ENCODE data around the gene MRGPRX1.
"Not testable (repeated sequence)": the region's sequence is repeated elsewhere in the genome, so short reads cannot be mapped to it uniquely, and the experiment has no call there.

The MRGPRX1 gene

GRCh38 chr11:18939314-18939713 lies at the start of gene MRGPRX1:
TSS of gene MRGPRX1 (minus strand) at chr11:18939414. CDS start at chr11:18934784, 4,630 bp downstream.
- no peak for DNase-seq (ENCODE audit: low read depth in 2 of 2)

- DNase-seq (ENCODE audit: low read depth in 2 of 2) = no peak
Measured at GRCh38 chr11:18987454-18988231, 48.4 kb upstream of the MRGPRX1 start.

- no peak for DNase-seq (ENCODE audit: low read depth in 2 of 2)
Measured at GRCh38 chr11:18986744-18987143, 47.5 kb upstream of the MRGPRX1 start.

- no peak for DNase-seq (ENCODE audit: low read depth in 2 of 2)
Measured at GRCh38 chr11:18981897-18982296, 42.7 kb upstream of the MRGPRX1 start.

- DNase-seq (ENCODE audit: low read depth in 2 of 2) = no peak
Measured at GRCh38 chr11:18974192-18974591, 35.0 kb upstream of the MRGPRX1 start.

- DNase-seq (ENCODE audit: low read depth in 2 of 2) = no peak
Measured at GRCh38 chr11:18972336-18972735, 33.1 kb upstream of the MRGPRX1 start.

- DNase-seq (ENCODE audit: low read depth in 2 of 2) = no peak
Measured at GRCh38 chr11:18969720-18970119, 30.5 kb upstream of the MRGPRX1 start.

GRCh38 chr11:18958221-18958910 lies 19.2 kb upstream of the MRGPRX1 start:
- DNase-seq (ENCODE audit: low read depth in 2 of 2) = no peak

- no peak for DNase-seq (ENCODE audit: low read depth in 2 of 2)
Measured at GRCh38 chr11:18956630-18957029, 17.4 kb upstream of the MRGPRX1 start.

- DNase-seq (ENCODE audit: low read depth in 2 of 2) = no peak
Measured at GRCh38 chr11:18936002-18936673, 3.1 kb downstream of the MRGPRX1 start.

GRCh38 chr11:18934195-18934814 lies 4.9 kb downstream of the MRGPRX1 start:
- no peak for DNase-seq (ENCODE audit: low read depth in 2 of 2)

GRCh38 chr11:18927550-18928322 lies 11.5 kb downstream of the MRGPRX1 start:
- no peak for DNase-seq (ENCODE audit: low read depth in 2 of 2)

- DNase-seq (ENCODE audit: low read depth in 2 of 2) = not testable (repeated sequence)
Measured at GRCh38 chr11:18925426-18925825, 13.8 kb downstream of the MRGPRX1 start.

- no peak for DNase-seq (ENCODE audit: low read depth in 2 of 2)
Measured at GRCh38 chr11:18912883-18913282, 26.3 kb downstream of the MRGPRX1 start.

GRCh38 chr11:18907391-18907790 lies 31.8 kb downstream of the MRGPRX1 start:
- no peak for DNase-seq (ENCODE audit: low read depth in 2 of 2)

GRCh38 chr11:18900637-18901036 lies 38.6 kb downstream of the MRGPRX1 start:
- DNase-seq (ENCODE audit: low read depth in 2 of 2) = not testable (repeated sequence)

- not testable (repeated sequence) for DNase-seq (ENCODE audit: low read depth in 2 of 2)
Measured at GRCh38 chr11:18900151-18900611, 39.0 kb downstream of the MRGPRX1 start.

- DNase-seq (ENCODE audit: low read depth in 2 of 2) = not testable (repeated sequence)
Measured at GRCh38 chr11:18891712-18892111, 47.5 kb downstream of the MRGPRX1 start.

- no peak for DNase-seq (ENCODE audit: low read depth in 2 of 2)
Measured at GRCh38 chr11:18890615-18891014, 48.6 kb downstream of the MRGPRX1 start.
